ENCODE data around the gene NT5C2.

Gene NT5C2

GRCh38 chr10:103125323-103126267, 67.5 kb downstream of the NT5C2 start:
- in situ Hi-C loops (cut with MboI; ENCODE audit: low sequenced_read_pairs): no loop called here

GRCh38 chr10:103124420-103125096, 68.5 kb downstream of the NT5C2 start:
- in situ Hi-C loops (cut with MboI; ENCODE audit: low sequenced_read_pairs): no loop called here

GRCh38 chr10:103123282-103124024, 69.6 kb downstream of the NT5C2 start:
- in situ Hi-C loops (cut with MboI; ENCODE audit: low sequenced_read_pairs): no loop called here

- in situ Hi-C loops (cut with MboI; ENCODE audit: low sequenced_read_pairs): no loop called here
These were observed 71.9 kb downstream of the NT5C2 start for GRCh38 chr10:103120977-103121735.

- in situ Hi-C loops (cut with MboI; ENCODE audit: low sequenced_read_pairs): no loop called here
These were observed 72.5 kb downstream of the NT5C2 start for GRCh38 chr10:103120546-103120945.

GRCh38 chr10:103117247-103117646, 75.8 kb downstream of the NT5C2 start:
- in situ Hi-C loops (cut with MboI; ENCODE audit: low sequenced_read_pairs): no loop called here

- in situ Hi-C loops (cut with MboI; ENCODE audit: low sequenced_read_pairs): no loop called here
These were observed 78.2 kb downstream of the NT5C2 start for GRCh38 chr10:103114876-103115275.

- in situ Hi-C loops (cut with MboI; ENCODE audit: low sequenced_read_pairs): no loop called here
These were observed 80.9 kb downstream of the NT5C2 start for GRCh38 chr10:103111918-103112877.

- in situ Hi-C loops (cut with MboI; ENCODE audit: low sequenced_read_pairs): no loop called here
These were observed 81.8 kb downstream of the NT5C2 start for GRCh38 chr10:103111031-103111917.

GRCh38 chr10:103110407-103110806, 82.7 kb downstream of the NT5C2 start:
- in situ Hi-C loops (cut with MboI; ENCODE audit: low sequenced_read_pairs): no loop called here

- in situ Hi-C loops (cut with MboI; ENCODE audit: low sequenced_read_pairs): no loop called here
These were observed 83.3 kb downstream of the NT5C2 start for GRCh38 chr10:103109821-103110220.

GRCh38 chr10:103106539-103106938, 86.5 kb downstream of the NT5C2 start:
- in situ Hi-C loops (cut with MboI; ENCODE audit: low sequenced_read_pairs): no loop called here

- in situ Hi-C loops (cut with MboI; ENCODE audit: low sequenced_read_pairs): no loop called here
These were observed 87.6 kb downstream of the NT5C2 start for GRCh38 chr10:103105462-103105861.

- in situ Hi-C loops (cut with MboI; ENCODE audit: low sequenced_read_pairs): no loop called here
These were observed 88.4 kb downstream of the NT5C2 start for GRCh38 chr10:103104721-103105120.

- in situ Hi-C loops (cut with MboI; ENCODE audit: low sequenced_read_pairs): no loop called here
These were observed 89.1 kb downstream of the NT5C2 start for GRCh38 chr10:103103989-103104388.

- in situ Hi-C loops (cut with MboI; ENCODE audit: low sequenced_read_pairs): no loop called here
These were observed 90.9 kb downstream of the NT5C2 start for GRCh38 chr10:103102195-103102594.

- in situ Hi-C loops (cut with MboI; ENCODE audit: low sequenced_read_pairs): no loop called here
These were observed 92.5 kb downstream of the NT5C2 start for GRCh38 chr10:103100620-103101019.

GRCh38 chr10:103098240-103098639, 94.8 kb downstream of the NT5C2 start:
- in situ Hi-C loops (cut with MboI; ENCODE audit: low sequenced_read_pairs): no loop called here

GRCh38 chr10:103096130-103096529, 96.9 kb downstream of the NT5C2 start:
- in situ Hi-C loops (cut with MboI; ENCODE audit: low sequenced_read_pairs): no loop called here
